ENCODE data around the gene ZNF622. TPM values are rescaled to one million over a fixed set of nuclear protein-coding genes. Genes with fewer than 3 reads are reported as not detected.

The ZNF622 gene
- total RNA-seq, 2 donors from 2014 or later: 24.4 to 30.3 TPM

Other genes with a start within 250 kb of the ZNF622 start
- gene RETREG1, start 151.2 kb upstream of the ZNF622 start, total RNA-seq: 100 to 1,000 TPM; 114 to 145 TPM